NCI-H345 (cell line): ENCODE data around the gene RTP2.
"Not testable (repeated sequence)": the region's sequence is repeated elsewhere in the genome, so short reads cannot be mapped to it uniquely, and the experiment has no call there.

Experiments used
- DNase-seq: peaks from one replicate; lab custom pipeline; 2025; lab: John Stamatoyannopoulos, UW

RTP2 gene

DNA sequence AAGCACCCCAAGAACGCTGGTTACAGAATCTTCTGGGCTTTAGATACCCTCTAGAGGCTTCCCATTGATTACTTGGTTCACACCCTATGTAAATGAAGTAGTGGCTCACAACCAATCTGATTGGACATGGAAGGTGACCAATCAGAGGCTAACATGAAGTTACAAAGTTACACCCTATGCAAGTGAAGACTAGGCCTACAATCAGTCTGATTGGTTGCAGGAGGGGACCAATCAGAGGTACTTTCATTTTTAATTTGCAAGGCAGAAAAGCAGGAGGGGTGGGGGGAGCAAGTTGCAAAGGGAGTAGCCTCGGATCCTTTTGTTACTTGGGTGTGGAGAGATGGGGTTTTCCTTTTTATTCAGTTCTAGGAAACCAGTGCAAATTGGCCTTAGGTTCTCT lies 11.1 kb upstream of the RTP2 start:
- no peak for DNase-seq

DNA sequence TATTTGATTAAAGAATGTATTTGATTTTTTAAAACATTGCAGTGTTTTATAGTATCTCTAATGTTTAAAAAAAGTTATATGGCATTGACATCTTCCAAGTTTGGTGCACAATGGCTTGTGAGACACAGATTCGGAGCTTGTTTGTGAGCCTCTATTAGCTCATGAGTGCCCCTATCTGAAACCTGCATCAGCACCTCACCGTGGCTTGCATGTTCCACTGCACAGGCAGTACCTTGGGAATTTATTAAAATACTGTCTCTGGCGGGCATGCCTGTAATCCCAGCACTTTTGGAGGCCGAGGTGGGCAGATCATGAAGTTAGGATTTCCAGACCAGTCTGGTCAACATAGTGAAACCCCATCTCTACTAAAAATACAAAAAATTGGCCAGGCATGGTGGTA lies 6.8 kb upstream of the RTP2 start:
- no peak for DNase-seq

- DNase-seq = no peak
Observed at GRCh38 chr3:187708696-187709095, 6.3 kb upstream of the RTP2 start.

- no peak for DNase-seq
Observed at GRCh38 chr3:187706971-187707370, 4.6 kb upstream of the RTP2 start.

- no peak for DNase-seq
Observed at GRCh38 chr3:187705164-187705563, 2.8 kb upstream of the RTP2 start.

DNA sequence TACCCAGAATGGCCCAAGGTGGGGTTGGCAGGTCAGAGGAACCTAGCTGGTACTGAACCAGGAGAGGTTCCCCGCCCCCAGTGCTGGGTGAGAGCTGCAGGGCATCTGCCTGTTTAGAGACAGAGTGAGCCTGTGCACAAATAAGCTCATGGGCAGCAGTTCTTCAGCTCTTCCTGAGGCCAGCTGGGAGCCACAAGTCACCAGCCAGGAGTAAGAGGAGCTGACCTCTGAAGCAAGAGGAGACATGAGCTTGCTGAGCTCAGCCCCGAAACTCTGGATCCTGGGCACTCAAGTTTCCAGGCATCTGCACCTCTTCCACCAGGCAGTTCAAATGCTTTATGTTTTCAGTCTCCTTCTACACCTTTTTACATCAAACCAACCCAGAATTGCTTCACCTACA lies 2.1 kb downstream of the RTP2 start:
- no peak for DNase-seq

DNA sequence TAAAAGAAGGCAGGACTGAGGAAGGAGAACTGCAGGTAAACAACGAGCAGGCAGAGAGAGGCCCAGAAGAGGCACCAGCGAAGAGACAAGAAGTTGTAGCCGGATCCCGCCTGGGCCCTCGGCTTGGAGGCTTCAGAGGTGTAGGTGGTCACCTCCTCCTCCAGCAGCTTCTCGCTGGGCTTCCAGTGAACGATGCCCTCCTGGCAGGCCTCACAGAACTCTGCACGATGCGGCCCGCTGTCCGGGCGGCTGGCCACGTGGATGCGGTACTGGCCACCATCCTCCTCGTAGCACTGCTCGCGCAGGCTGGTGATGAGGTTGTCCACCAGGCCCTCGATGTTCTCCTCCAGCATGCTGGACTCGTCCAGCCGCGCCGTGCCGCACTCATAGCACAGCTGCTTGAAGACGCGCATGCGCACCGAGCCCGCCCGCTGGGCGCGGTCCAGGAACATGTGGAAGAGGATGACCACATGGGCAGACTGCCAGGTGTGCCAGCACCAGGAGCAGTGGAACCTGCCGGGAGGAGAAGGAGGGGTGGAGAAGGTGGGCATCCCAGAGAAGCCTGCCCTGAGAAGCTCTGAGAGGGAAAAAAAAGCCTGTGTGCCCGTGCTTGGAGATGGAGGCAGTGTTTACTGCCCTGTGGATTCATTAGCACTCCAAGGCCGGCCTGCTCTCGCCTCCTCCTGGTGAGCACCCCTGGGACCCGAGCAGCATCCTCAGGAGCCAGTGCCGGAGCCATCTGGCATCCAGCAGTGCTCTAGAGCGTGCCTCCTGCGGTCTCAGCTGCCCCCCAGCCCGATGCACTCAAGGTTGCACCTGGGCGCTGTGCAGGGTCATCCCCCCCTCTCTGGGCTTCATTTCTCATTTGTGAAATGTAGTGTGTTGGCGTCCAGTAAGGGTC lies 3.6 kb downstream of the RTP2 start:
- no peak for DNase-seq

GRCh38 chr3:187696021-187696420 lies 6.3 kb downstream of the RTP2 start:
- DNase-seq = no peak

GRCh38 chr3:187695449-187695848 lies 6.9 kb downstream of the RTP2 start:
- DNase-seq = no peak

- no peak for DNase-seq
Observed at GRCh38 chr3:187694801-187695200, 7.6 kb downstream of the RTP2 start.

GRCh38 chr3:187693431-187693830 lies 8.9 kb downstream of the RTP2 start:
- DNase-seq = no peak

DNA sequence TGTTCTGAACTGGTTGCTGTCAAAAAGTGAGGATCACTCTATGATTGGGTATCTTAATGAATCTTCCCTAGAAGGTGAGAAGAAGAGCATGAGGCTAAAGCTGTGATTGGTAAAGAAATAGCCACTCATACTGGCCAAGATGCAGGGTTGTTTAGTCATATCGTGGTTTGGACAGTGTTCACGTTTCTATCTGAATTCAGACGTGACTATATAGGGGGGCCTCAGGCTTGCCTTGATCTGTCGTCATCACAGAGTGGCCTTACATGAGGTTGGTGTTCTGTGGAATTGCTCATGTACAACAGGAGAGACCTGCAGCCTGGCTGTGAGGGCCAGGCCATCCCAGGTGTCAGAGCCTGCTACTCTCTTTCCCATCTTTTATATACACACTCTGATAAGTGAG lies 12.4 kb downstream of the RTP2 start:
- no peak for DNase-seq

DNA sequence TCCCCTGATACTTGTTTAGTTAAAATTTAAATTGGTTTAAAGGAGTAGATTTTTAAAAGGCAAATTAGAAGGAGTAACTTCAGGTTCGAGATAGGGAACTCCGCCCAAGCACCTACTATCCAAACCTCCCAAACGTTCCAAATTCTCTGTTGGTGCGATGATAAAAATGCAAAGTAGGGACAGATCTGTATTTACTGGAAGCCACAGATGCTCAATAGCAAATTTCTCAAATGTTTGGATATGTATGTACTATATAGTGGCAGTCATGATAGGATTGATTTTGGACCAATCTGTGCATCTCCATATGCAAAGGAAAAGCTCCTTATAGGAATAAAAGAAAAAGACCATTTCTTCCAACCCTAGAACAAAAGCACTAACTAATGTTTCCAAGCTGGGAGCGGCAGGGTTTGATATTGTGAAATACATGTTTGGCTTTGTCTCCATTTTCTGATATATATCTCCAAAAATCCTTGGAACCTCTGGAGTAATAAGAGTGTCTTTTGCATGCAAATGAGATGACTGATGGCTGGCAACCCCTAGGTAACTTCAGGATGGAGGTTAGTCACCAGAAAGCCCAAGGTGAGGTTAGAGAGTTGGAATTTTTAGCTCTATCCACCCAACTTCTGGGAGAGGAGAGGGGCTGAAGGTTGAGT lies 15.6 kb downstream of the RTP2 start:
- DNase-seq = no peak

- no peak for DNase-seq
Observed at GRCh38 chr3:187685948-187686347, 16.4 kb downstream of the RTP2 start.

DNA sequence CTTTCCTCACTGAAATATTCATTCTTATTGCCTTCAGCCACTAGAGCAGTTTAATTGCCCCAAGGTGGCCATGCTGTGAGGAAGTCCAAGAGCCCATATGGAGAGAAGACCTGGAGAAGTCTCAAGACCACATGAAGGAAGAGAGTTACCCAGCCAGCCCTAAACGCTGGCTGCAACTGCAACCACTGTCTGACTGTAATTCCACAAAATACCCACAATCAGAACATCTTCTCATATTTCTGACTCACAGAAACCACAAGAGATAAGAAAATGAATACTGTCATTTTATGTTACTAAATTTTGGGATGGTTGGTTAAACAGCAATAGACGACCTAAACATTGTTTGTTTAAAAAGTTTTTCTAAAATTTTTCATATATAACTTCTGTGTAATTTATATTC lies 17.5 kb downstream of the RTP2 start:
- DNase-seq = no peak

DNA sequence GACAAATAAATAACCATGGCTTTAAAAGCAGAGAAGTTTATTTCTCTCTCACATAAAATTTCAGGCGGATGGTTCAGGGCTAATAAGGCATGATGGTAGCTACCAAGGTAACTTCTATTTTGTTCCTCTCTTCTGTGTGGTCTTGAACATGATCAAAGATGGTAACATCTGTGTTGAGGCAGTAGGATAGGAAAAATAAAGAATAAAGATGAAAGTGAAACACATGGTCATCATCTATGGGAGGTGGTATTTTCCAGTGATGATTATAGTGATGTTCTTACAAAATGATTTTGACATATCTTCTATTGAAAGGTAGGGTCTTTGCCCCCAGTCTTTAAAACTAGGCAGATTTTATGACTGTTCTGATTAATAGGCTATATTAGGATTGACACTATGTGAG lies 17.9 kb downstream of the RTP2 start:
- DNase-seq = no peak

- DNase-seq = not testable (repeated sequence)
Observed at GRCh38 chr3:187681756-187682155, 20.6 kb downstream of the RTP2 start.

DNA sequence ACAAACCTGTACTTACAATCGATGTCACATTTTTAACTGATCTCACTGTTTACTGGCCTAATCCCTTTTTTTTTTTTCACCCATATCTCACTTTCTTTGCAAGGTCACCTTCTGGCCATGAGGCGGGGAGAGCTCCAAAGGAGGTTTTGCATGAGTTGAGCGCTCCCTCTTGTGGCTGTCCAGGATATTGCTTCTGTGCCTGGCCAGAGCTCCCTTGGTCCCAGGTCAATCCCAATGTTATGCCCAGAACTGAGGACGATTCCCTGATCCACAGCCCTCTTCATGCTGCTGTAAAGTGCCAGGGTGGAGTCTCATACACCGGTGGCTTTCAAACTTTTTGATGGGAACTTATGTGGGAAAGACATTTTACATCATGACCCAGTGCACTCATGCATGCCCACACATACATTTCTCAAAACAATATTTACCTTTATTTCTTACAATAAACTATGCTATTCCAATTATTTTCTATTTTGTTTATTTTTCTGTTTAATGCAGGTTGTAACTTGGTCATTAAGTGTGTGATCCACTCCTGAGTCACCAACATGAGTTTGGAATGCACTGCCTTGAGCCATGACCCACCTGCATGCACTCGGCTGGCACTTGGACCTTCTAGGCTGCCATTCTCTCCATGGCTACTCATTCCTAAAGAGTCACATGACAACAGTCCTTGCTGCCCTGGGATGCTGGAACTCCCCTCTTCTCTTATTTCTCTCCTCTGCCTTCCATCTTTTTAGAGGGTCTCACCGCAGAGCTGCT lies 22.5 kb downstream of the RTP2 start:
- DNase-seq = peak; percentile 79

DNA sequence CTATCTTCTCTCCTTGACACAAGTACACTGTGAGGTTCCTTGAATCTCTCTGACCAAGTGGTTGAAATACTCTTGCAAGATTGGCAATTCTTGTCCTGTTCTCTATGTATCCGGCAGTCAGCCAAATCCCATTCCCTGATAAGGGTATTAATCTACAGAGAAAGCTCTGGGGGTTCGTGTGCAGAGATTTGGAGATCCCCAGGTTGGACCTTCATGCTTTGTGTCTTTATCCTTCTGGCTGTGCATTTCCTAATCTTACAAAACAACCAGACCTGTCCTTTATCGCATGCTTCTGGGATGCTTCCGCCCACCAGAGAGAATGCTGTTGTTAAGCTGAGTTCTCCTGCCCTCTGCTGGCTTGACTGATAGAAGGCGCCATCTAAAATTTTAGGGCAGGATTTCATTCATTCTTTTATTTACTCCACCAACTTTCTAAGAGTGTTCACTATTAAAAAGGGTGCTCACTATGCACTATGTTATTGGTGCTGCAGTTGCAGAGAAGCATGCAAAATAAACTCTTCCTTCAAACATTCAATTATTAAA lies 23.6 kb downstream of the RTP2 start:
- peak; percentile 59 for DNase-seq

DNA sequence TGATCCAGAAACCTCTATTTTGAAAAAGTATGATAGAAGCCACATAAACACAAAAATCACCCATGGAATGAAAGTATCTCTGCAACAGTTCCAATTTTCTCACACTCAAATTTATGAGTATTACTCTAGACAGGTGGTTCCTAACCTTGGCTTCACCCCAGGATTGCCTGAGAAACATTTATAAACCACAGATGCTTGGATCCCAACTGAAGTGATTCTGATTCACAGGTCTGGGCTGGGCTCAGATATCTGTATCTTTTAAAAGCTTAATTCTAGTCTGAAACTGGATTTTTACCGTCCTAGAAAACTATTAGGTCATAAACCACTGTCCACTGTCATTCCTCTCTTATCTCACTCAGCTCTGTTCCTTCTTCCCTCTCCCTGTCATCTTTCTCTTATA lies 24.8 kb downstream of the RTP2 start:
- DNase-seq = no peak

GRCh38 chr3:187673012-187673411 lies 29.3 kb downstream of the RTP2 start:
- DNase-seq = no peak

DNA sequence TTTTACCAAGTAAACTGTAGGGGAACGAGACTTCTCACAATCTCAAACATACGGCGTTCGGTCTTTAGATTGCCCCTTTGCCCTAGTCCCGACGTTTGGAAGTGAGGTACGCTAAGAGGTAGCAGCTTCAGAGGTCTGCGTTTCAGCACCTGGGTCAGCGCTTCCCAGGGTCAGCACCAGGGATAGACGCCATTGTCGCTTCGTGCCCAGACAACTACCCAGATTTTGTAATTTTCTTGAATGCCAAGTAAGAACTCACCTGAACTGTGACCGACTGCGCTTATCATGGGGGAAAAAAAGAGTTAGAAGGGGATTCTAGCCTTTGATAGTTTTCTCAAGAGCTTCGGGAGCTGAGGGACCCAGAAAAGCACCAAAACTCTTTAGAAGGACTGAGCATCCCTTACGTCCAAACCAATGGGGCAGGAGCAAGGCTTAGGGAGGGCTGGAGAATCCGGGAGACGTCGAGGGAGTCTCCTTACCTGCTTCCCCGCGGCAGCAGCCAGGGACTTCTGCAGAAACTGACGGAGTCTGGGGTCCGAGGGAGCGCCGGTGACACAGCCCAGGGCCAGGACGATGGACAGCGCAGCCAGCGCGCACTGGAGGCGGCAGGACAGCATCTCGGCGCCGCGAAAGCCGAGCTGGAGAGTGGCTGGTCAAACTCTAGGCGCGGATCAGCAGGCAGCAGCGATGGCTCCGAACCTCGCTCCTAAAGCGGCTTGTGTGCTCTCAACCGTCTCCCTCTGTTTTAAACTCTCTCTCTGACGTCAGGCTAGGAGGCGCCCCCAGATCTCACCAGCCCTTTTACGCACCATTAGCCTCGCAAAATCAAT lies 32.5 kb downstream of the RTP2 start, which contains the start of gene SST:
TSS of gene SST (minus strand) at position 720 of the 830 bp plus-strand sequence. CDS start at position 617, 103 bp downstream.
- no peak for DNase-seq
